GM21825 (cell line): ENCODE results near the gene RAB40C.

Experiments
- ATAC-seq: cut with Tn5 transposase; IDR thresholded peaks from one replicate; pipeline ENCODE4 v1.9.1; 2021; ENCODE audit warnings: mild to moderate bottlenecking, moderate library complexity; ENCODE audit not compliant: unreplicated experiment

RAB40C gene

GRCh38 chr16:629185-629832, 39.4 kb downstream of the RAB40C start:
- ATAC-seq: no peak

DNA sequence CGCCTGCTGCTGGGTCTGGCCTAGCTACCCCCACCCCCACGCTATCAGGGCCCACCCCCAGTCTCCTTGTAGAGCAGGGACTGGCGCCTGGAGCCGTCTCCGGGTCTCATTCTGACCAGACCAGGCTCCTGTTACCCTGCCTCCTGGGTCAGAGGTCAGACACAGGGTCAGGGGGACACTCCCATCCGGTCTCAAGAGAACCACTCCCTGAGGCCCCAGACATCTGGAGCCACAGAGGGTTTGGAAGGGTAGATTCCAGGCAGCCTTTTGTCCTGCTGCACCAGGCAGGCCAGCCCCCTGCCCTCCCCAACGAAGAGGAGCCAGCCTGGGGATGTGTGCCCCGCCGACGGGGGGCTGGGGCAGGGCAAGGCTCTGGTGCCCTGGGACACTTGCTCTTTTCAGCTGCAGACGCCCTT, 40.0 kb downstream of the RAB40C start:
- ATAC-seq: no peak

- ATAC-seq: no peak
These were observed 40.5 kb downstream of the RAB40C start for GRCh38 chr16:630249-630814.

- no peak for ATAC-seq
These were observed 41.0 kb downstream of the RAB40C start, which contains the start of gene WFIKKN1 for GRCh38 chr16:630815-631405. TSS of gene WFIKKN1 (plus strand) at chr16:630985. CDS start at chr16:631254, 269 bp downstream.

GRCh38 chr16:631808-632358, 42.0 kb downstream of the RAB40C start:
- ATAC-seq: no peak

- no peak for ATAC-seq
These were observed 42.8 kb downstream of the RAB40C start for GRCh38 chr16:632486-633335.

- ATAC-seq: no peak
These were observed 43.6 kb downstream of the RAB40C start for GRCh38 chr16:633336-634050.

- ATAC-seq: no peak
These were observed 44.3 kb downstream of the RAB40C start for GRCh38 chr16:634051-634670.

- no peak for ATAC-seq
These were observed 45.1 kb downstream of the RAB40C start for GRCh38 chr16:634996-635395.

- peak; percentile 10 for ATAC-seq
These were observed 45.8 kb downstream of the RAB40C start for GRCh38 chr16:635573-636205.

DNA sequence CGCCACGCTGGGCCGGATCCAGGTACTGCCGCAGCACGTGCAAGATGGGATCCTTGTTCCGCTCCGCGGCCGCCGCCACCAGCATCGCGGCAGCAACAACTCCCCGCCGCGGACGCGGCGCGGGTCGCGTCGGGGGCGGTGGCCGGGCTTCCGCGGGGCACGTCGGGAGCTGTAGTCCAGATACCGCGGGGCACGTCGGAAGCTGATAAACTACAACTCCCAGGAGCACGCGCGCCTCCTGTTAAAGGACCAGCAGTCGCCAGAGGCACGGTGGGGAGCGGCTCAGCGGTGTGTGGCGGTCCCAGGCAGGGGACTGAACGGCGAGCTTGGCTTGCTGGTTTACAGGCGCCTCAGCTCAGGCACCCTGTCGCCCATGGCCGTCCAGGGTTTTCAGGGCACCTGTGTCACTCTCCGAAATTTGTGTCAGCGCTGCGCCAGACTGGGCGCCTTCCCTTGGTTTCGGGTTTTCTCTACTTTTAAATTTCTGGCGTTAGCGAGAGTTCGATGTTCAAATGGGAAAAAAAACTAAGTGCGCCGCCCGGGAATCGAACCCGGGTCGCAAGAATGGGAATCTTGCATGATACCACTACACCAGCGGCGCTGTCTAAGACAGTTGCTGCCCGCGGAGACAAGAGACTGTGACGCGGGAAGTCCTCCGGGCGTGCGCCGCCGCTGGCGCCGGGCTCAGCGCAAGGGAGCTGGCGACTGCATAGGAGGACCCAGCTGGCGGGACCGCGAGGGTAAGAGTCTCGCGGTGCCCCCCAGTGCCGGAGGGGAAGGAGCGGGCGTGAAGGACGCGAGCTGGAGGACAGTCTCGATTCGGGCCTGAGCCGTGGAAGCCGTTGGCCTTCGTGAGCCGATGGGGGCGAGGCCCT, 46.6 kb downstream of the RAB40C start, which contains the start of gene METTL26:
TSS of gene METTL26 (minus strand) at position 100 of the 875 bp plus-strand sequence. CDS start at position 85, 15 bp downstream.
- peak; percentile 57 for ATAC-seq

DNA sequence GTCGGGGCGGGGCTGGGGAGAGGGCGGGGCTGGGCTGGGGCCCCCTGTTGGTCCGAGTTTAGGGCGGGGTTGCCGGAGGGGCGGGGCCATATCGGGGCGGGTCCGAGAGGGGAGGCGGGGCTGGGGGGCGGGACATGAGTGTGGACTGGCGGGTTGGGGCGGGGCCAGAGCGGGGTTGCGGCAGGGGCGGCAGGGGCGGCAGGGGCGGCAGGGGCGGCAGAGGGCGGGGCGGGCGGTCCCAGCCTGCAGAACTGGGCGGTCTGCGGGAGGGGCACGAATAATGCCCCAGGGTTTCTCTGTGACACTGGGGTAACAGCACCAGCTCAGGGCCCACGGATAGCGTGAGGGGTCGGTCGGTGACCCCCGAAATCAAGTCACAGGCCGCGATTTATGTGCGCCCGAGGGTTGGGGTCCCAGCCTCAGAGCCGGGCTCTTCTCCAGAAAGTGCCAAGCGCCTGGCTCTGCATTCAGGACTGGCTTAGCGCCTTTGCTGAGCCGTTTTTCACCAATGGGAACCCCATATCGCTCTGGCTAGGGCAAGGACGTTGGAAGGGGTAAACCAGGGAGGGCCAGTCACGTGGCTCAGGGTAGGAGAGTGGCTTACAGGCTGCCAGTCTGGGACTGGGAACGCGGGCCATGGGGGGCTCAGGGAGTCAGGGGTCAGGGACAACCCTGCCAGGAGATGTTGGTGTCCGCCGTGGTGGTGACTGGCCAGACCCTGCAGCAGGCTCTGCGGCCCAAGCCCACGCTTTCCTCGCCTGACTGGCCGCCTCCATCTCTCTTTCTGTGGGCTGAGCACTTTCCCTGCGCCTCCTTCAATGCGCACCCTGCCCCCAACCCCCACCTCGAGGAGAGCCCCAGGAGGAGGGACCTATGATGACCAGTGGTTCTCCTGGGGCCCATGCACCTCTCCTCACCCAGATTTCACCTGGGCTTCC, 47.5 kb downstream of the RAB40C start:
- ATAC-seq: peak; percentile 27

DNA sequence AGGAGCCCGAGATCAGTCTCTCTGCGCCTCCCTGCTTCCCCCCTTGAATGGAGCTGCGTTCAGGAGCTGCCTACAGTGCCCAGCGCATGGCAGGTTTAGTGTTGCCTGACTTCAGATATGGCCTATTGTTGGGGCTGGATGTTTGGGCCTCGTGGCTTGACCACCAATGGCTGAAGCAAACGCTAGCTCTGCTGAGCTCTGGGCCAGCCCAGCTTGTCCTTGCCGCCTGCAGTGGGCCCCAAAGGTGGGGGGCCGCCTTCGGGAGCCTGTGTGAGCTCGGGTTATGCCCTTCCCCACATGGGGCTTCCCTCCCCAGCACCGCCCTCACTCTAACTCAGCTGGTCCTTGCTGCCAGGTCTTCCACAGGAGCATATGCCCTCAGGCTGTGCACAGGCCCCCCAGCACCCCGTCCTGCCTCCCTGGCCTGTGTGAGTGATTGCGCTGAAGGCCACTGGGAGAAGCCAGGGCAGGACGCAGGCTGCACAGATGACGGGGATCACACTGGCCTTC, 48.2 kb downstream of the RAB40C start:
- no peak for ATAC-seq

GRCh38 chr16:638836-639235, 49.0 kb downstream of the RAB40C start:
- ATAC-seq: no peak

GRCh38 chr16:640614-641013, 50.7 kb downstream of the RAB40C start:
- ATAC-seq: no peak

GRCh38 chr16:641326-642188, 51.7 kb downstream of the RAB40C start, which contains the start of gene MCRIP2:
TSS of gene MCRIP2 (plus strand) at chr16:641828. CDS start at chr16:641992, 164 bp downstream.
- ATAC-seq: peak; percentile 40
